ENCODE measurements around the gene LMBRD2.

The LMBRD2 gene

DNA sequence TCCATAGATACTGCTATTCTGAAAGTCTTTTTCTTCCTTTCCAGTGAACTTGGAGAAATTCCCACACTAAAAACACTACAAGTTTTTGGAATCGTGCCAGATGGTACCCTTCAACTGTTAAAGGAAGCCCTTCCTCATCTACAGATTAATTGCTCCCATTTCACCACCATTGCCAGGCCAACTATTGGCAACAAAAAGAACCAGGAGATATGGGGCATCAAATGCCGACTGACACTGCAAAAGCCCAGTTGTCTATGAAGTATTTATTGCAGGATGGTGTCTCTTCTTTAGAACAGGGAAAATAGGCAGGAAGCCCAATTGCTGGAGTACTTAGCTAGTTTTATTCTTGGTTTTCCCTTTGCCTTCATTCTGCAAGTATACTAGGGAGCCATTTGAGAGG is 30.1 kb upstream of the LMBRD2 start:
- no peak overlapping the region for H3K4me3 ChIP-seq (ENCODE audit: control insufficient read depth, low read depth, low read length)
- no peak for DNase-seq (ENCODE audit: low read depth)
- TF ChIP-seq, protein P1, sequence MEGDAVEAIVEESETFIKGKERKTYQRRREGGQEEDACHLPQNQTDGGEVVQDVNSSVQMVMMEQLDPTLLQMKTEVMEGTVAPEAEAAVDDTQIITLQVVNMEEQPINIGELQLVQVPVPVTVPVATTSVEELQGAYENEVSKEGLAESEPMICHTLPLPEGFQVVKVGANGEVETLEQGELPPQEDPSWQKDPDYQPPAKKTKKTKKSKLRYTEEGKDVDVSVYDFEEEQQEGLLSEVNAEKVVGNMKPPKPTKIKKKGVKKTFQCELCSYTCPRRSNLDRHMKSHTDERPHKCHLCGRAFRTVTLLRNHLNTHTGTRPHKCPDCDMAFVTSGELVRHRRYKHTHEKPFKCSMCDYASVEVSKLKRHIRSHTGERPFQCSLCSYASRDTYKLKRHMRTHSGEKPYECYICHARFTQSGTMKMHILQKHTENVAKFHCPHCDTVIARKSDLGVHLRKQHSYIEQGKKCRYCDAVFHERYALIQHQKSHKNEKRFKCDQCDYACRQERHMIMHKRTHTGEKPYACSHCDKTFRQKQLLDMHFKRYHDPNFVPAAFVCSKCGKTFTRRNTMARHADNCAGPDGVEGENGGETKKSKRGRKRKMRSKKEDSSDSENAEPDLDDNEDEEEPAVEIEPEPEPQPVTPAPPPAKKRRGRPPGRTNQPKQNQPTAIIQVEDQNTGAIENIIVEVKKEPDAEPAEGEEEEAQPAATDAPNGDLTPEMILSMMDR (IDR thresholded peaks at IDR 0.05; ENCODE audit: control insufficient read depth, insufficient read depth, low read depth, low read length, missing control alignments), result no peak

DNA sequence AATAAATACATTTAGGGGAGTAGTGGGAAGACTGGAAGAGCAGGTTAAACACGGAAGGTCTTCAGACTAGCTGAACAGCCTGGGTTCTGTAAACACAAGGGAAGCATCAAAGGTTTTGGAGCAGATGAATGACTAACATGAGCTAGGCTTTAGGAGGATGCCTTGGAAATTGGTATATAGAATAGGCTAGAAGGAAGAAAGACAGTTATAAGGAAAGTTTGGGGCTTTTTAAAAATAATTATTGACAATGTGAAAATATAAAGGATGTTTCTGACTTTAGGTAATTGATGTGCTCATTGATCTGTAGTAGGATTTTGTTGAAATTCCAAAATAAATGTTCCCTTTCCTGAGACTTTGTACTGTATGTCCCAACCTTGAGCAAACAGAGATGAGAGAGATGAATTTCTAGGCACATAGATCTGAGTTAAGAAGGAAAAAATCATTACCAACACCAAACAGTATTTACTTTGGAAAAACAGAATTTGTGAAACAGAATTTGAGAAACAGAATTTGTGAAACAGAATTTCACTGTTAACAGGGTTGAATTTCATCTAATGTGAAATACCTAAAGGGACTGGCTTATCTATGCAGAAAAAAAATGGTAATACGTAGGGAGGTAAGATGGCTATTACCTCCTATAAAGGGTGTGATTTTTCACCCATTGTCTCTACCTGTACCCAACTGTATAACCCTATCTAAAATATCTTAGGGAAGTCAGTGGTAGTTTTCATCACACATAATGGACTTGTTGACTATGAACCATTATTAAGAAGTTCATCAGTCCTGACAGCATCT is 29.1 kb upstream of the LMBRD2 start:
- TF ChIP-seq, protein P1 (IDR thresholded peaks at IDR 0.05; ENCODE audit: control insufficient read depth, insufficient read depth, low read depth, low read length, missing control alignments), result no peak
- no peak overlapping the region for H3K4me3 ChIP-seq (ENCODE audit: control insufficient read depth, low read depth, low read length)
- DNase-seq (ENCODE audit: low read depth), result no peak

DNA sequence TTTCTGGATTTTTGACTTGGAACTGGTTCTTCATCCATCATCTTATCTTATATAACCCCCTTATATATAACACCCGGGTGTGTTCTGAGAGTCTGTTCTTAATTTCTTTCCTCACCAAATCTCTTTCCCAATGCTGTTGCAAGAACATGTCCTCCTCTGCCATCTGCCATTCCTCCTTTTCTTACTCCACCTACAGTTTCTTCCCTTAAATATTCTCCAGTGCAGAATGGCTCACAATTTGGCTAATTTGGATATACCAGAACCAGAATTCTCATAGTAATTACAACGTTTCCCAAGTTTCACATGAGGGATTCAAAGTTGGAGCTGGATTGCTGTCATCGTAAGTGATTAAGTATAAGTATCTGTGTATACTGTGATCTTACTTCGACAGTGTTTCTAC is 28.3 kb upstream of the LMBRD2 start:
- TF ChIP-seq, protein P1 (IDR thresholded peaks at IDR 0.05; ENCODE audit: control insufficient read depth, insufficient read depth, low read depth, low read length, missing control alignments), result no peak
- no peak overlapping the region for H3K4me3 ChIP-seq (ENCODE audit: control insufficient read depth, low read depth, low read length)
- DNase-seq (ENCODE audit: low read depth), result no peak

DNA sequence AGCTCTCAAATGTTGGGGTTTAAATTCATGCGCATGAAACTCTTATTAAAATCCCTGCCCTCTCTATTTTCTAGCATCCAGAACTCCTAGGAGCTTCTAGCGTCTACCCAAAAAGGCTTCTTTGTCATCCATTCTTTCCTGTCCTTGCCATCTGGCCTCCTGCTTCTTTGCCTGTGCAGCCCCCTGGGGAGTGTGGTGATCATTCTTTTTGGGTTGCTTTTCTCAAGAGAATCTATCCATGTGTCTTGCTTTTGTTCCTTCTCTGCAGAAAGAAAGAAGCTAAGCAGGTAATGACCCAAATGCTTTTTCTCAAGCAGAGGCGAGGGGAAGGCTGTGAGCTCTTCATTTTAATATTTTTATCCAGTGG is 26.8 kb upstream of the LMBRD2 start:
- no peak for DNase-seq (ENCODE audit: low read depth)

DNA sequence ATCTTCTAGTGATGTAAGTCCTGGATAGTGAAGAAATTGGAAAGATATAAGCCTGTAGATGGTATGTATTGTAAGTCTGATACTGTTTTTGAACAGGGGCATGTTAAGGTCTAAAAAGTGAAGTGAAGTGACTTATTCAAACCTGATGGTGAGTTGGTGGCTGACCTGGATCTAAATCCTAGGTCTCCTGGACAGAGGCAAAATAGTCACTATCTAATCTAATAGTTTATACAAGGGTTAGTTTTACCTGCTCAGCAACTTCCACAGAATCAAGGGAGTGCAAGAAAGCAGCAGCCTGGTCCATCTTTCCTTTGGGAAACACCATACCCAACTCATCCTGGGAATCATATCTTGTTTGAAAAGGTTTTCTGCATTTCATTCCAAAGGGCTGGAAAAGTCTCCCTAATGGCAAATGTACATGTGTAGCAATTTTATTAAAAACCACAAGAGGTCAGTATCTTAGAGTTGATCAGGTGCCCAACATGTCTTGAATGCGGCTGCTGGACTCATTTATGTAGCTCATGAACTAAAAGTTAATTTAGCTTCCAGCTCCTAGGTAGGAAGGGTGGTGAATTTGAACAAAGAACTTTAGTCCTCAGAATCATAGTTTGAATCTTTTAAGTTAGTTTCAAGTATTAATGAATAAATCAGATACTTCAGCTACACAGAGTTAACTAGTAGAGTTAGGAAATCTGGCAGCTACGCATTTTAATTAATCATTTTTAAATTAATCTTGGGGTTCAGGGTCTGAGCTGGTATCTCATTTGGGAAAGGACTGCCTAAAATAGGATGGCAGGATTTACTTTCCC is 26.2 kb upstream of the LMBRD2 start:
- H3K4me3 ChIP-seq (ENCODE audit: control insufficient read depth, low read depth, low read length), result no peak overlapping the region
- DNase-seq (ENCODE audit: low read depth), result no peak
- TF ChIP-seq, protein P1 (IDR thresholded peaks at IDR 0.05; ENCODE audit: control insufficient read depth, insufficient read depth, low read depth, low read length, missing control alignments), result peak; percentile 45

More for the DNA sequence above, 26.8 kb upstream of the LMBRD2 start:
- TF ChIP-seq, protein P1 (IDR thresholded peaks at IDR 0.05; ENCODE audit: control insufficient read depth, insufficient read depth, low read depth, low read length, missing control alignments), result no peak
- no peak overlapping the region for H3K4me3 ChIP-seq (ENCODE audit: control insufficient read depth, low read depth, low read length)

DNA sequence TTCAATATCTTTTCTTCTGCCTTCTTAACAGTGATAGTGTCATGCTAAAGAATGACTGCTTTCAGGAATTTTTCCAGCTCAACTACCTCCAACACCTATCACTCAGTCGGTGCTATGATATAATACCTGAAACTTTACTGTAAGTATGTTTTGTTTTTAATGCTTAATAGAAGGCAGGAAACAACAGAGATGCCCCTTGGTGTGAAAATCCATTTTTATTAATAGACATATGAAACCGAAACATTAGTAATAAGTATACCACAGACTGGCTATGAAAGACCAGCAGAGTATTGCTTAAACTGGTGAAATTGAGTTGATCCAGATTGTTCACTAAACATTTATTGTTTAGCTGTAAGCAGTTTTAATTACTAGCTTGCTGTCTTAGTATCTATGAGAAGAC is 25.5 kb upstream of the LMBRD2 start:
- TF ChIP-seq, protein P1 (IDR thresholded peaks at IDR 0.05; ENCODE audit: control insufficient read depth, insufficient read depth, low read depth, low read length, missing control alignments), result no peak
- no peak overlapping the region for H3K4me3 ChIP-seq (ENCODE audit: control insufficient read depth, low read depth, low read length)
- no peak for DNase-seq (ENCODE audit: low read depth)

Data from AG09309 (cell line).